HG03280 (cell line): ENCODE measurements around the gene MORN1.

Experiments
- ATAC-seq: cut with Tn5 transposase; IDR thresholded peaks from one replicate; pipeline ENCODE4 v1.9.1; 2021; ENCODE audit warnings: mild to moderate bottlenecking, moderate library complexity; ENCODE audit not compliant: unreplicated experiment

MORN1 gene

GRCh38 chr1:2375923-2376260, 15.5 kb downstream of the MORN1 start:
- no peak for ATAC-seq

GRCh38 chr1:2375246-2375922, 16.0 kb downstream of the MORN1 start:
- ATAC-seq: no peak

- no peak for ATAC-seq
Observed at GRCh38 chr1:2374252-2375155, 16.9 kb downstream of the MORN1 start.

DNA sequence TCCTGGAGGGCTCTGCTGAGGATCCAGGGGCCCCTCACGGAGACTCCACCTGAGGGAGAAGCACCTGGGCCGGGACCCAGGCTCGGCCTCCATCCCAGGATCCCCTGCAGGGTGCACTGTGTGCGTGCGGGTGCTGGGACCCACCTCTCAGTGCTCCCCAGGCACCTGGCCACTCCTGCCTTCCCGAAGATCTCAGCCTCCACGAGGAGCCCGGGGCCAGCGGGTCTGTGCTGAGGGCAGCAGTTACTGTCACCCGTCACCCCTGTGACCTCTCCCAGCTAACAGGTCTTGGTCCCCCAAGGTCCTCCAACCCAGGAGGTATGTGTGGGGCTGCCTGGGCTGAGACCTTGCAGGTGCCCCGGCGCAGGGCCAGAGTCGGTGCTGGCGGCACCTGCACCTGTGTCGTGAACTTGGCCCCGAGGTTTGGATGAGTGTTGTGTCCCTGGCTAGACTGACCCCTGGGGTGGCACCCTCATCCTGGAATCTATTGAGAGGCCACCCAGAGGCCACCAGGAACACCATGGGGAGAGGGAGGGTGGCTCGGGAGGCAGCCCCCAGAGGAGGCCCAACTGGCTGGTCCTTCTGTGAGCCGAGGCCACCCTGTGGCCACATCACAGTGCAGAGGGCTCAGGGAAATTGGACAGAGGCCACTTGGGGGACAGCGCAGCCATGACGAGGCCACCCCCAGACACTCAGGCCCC, 17.7 kb downstream of the MORN1 start:
- ATAC-seq: no peak

- ATAC-seq: no peak
Observed at GRCh38 chr1:2372551-2373490, 18.5 kb downstream of the MORN1 start.

GRCh38 chr1:2368053-2368744, 23.2 kb downstream of the MORN1 start:
- no peak for ATAC-seq

DNA sequence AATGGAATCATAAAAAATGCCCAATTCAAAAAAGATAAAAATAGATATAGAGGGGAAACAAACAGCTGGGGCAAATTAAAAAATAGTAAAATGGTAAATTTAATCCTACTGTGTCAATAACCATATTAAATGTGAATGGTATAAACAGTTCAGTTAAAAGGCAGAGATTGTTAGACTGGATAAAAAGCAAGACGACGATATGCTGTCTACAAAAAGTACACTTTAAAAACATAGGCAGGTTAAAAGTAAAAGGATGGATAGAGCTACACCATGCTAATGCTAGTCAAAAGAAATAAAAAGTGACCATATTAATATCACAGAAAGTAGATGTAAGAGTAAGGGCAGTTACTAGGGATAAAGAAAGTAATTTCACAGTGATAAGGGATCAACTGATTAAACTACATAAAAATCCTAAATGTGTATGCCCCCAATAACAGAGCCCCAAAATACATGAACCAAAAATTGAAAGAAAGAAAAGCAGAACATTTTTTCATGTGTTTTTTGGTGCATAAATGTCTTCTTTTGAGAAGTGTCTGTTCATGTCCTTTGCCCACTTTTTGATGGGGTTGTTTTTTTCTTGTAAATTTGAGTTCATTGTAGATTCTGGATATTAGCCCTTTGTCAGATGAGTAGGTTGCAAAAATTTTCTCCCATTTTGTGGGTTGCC, 27.4 kb downstream of the MORN1 start:
- no peak for ATAC-seq

GRCh38 chr1:2360588-2361364, 30.6 kb downstream of the MORN1 start:
- no peak for ATAC-seq

- no peak for ATAC-seq
Observed at GRCh38 chr1:2358651-2359640, 32.4 kb downstream of the MORN1 start.

DNA sequence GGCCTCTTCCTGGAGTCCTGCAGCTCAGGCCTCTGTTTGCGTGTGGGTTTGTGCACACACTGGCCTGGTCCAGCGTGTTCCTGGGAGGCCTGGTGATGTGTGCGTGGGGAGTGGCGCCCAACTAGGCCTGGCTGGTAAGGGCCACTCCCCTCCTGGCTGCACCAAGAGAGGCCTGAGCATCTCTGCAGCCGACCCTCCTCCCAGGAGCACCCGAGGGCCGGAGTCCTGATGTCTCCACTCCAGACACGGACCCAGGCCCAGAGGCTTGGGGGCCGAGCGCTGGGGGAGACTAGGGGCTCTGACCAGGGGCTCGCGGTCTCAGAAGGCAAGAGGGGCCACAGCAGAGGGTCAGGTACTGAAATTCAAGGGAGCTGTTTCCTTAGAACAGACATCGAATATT, 33.3 kb downstream of the MORN1 start:
- ATAC-seq: no peak

DNA sequence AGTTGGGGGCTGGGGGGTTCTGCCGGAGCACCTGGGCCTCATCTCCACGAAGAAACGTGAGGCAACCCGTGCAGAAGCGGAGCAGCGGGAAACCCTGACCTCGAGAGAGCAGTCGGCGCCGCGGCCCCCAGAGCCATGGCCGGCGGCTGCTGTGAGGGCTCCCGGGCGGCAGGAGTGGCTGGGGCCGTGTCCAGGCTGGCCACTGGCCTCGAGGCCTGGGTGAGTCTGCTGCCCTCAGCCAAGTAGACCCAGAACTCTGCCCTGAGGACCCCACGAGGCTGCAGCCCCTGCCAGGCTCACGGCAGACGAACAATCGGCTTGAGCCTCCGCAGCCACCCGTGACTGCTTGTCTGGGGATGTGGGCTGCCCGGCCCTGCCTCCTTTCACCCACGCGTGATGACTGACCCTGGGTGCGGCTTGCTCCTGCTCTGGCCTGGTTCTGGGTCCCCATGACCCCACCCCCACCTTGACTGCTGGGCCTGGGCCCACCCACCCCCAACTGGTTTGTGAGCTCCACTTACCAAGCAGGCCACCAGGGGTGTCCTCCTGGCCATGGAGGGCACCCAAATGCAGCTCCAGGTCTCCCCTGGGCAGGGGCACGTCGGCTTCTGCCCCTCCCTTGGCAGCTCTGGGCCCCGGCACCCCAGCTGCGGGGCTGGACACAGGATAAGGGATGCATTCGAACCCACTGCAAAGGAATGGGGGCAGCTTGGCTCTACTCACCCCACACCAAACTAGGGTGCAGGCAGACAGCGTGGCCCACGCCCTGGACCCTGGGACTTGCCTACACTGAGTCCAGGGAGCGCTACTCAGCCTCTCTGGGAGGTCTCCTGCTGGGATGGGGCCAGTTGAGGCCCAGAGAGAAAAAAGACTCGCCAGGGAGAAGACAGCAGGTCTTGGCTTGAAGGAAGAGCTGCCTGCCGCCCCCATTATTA, 34.2 kb downstream of the MORN1 start:
- ATAC-seq: no peak

DNA sequence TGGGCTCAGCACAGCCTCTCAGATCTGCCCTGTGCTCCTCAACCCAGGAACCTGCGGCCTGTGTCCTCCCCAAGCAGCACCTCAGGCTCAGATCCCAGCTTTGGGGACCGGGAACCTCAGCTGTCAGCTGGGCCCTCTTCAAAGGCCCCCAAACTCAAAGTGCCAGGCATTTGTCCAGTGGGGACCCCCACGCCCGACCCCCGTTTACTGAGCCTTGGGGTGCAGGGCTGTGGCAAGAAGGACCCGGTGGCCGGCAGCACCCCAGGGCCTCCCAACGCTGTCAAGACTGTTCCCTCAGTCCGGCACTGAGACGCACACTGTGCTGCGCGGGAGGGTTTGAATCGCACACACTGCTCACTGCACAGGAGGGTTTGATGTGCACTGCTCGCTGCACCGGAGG, 35.0 kb downstream of the MORN1 start:
- ATAC-seq: no peak

- no peak for ATAC-seq
Observed at GRCh38 chr1:2355373-2356261, 35.7 kb downstream of the MORN1 start.

- ATAC-seq: no peak
Observed at GRCh38 chr1:2354511-2355372, 36.6 kb downstream of the MORN1 start.
